Measurements from ENCODE around the gene DNAH17. TPM values are rescaled to one million over a fixed set of nuclear protein-coding genes. Genes with fewer than 3 reads are reported as not detected.

DNAH17 gene
- total and polyA plus RNA-seq, 7 donors = 0.04 to 3.5 (median 0.08) TPM

GRCh38 chr17:78433780-78434335, 143.3 kb downstream of the DNAH17 start:
- DNase-seq = no peak
- H3K4me1 ChIP-seq = no peaks in the 10 kb centered on the region
- no peak overlapping the region for H3K4me3 ChIP-seq
- 79 to 85% (median 81%) methylated on average over 13 of the region's 13 CpGs for WGBS, 3 donors
- H3K27me3 ChIP-seq (ENCODE audit: insufficient read depth in 3 of 3, low read length in 2 of 3) = peaks cover 0 to 4% (median 0%) of the 10 kb centered on the region in 3 donors
- no peak for TF ChIP-seq CTCF (IDR thresholded peaks at IDR 0.05)
- H3K36me3 ChIP-seq (ENCODE audit: insufficient read depth in 1 of 2, low read depth in 1 of 2) = peaks cover 0 to 16% of the 10 kb centered on the region in 2 donors
- intact Hi-C loops (cut with DNase I) = no loop called here
- H3K27ac ChIP-seq = no peak overlapping the region
- peak in 1 of 4 donors; percentile 4 for ATAC-seq
- no peaks in the 10 kb centered on the region for H3K9me3 ChIP-seq

GRCh38 chr17:78433013-78433727, 144.0 kb downstream of the DNAH17 start:
- ATAC-seq = peak in 1 of 4 donors; percentile 5
- intact Hi-C loops (cut with DNase I) = no loop called here
- H3K4me3 ChIP-seq = no peak overlapping the region
- peaks cover 0 to 23% of the 10 kb centered on the region in 2 donors for H3K36me3 ChIP-seq (ENCODE audit: insufficient read depth in 1 of 2, low read depth in 1 of 2)
- H3K27ac ChIP-seq = no peak overlapping the region
- TF ChIP-seq CTCF (IDR thresholded peaks at IDR 0.05) = no peak
- no peak for DNase-seq
- 61 to 77% (median 65%) methylated on average over 18 to 20 of the region's 20 CpGs for WGBS, 3 donors
- no peaks in the 10 kb centered on the region for H3K9me3 ChIP-seq
- H3K27me3 ChIP-seq (ENCODE audit: insufficient read depth in 3 of 3, low read length in 2 of 3) = peaks cover 0 to 4% (median 0%) of the 10 kb centered on the region in 3 donors
- H3K4me1 ChIP-seq = no peaks in the 10 kb centered on the region

GRCh38 chr17:78432226-78433012, 144.8 kb downstream of the DNAH17 start:
- H3K27me3 ChIP-seq (ENCODE audit: insufficient read depth in 3 of 3, low read length in 2 of 3) = peaks cover 0 to 4% (median 0%) of the 10 kb centered on the region in 3 donors
- ATAC-seq (peak in 3 of 4 donors; percentile 2 to 17 (median 14)), DNase-seq (no peak)
- H3K4me3 ChIP-seq = no peak overlapping the region
- no peaks in the 10 kb centered on the region for H3K4me1 ChIP-seq
- intact Hi-C loops (cut with DNase I) = no loop called here
- H3K9me3 ChIP-seq = no peaks in the 10 kb centered on the region
- 40 to 54% (median 46%) methylated on average over 19 to 21 of the region's 21 CpGs for WGBS, 3 donors
- H3K36me3 ChIP-seq (ENCODE audit: insufficient read depth in 1 of 2, low read depth in 1 of 2) = peaks cover 0 to 30% of the 10 kb centered on the region in 2 donors
- no peak for TF ChIP-seq CTCF (IDR thresholded peaks at IDR 0.05)
- H3K27ac ChIP-seq = no peak overlapping the region

DNA sequence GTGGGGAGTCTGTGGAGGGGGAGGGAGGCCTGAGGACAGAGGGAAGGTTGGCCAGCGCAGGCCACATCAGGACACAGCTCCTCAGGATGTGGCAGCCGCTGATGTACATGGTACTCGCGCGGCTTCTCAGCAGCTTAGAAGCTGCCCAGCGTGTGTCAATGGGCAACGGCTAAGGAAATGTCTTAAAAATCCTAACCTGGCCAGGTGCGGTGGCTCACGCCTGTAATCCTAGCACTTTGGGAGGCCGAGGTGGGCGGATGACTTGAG, 145.6 kb downstream of the DNAH17 start:
- no peaks in the 10 kb centered on the region for H3K9me3 ChIP-seq
- no peak for TF ChIP-seq CTCF (IDR thresholded peaks at IDR 0.05)
- DNase-seq (no peak), ATAC-seq (no peak)
- H3K4me3 ChIP-seq = no peak overlapping the region
- no peaks in the 10 kb centered on the region for H3K27me3 ChIP-seq (ENCODE audit: insufficient read depth in 3 of 3, low read length in 2 of 3)
- H3K27ac ChIP-seq = no peak overlapping the region
- WGBS, 3 donors = 82 to 88% (median 88%) methylated on average over 11 of the region's 11 CpGs
- intact Hi-C loops (cut with DNase I) = no loop called here
- no peaks in the 10 kb centered on the region for H3K4me1 ChIP-seq
- peaks cover 0 to 37% of the 10 kb centered on the region in 2 donors for H3K36me3 ChIP-seq (ENCODE audit: insufficient read depth in 1 of 2, low read depth in 1 of 2)

Data from psoas muscle (tissue), 8 donors.